GM23338 (cell line): ENCODE measurements around the gene CLEC3B.

ENCODE experiments used
- CTCF ChIP-seq, 2 experiments: fragments of 200-600 bp in 1 of 2; sonication (generic) in 1 of 2; conservative IDR thresholded peaks; 2 replicates each; pipeline versions ENCODE4 v1.5.1 to v1.6.1; 2016 to 2017; ENCODE audit warnings: antibody characterized with exemption in 2 of 2, low read depth in 2 of 2, mild to moderate bottlenecking in 2 of 2, moderate library complexity in 1 of 2
- EZH2phosphoT487 ChIP-seq: fragments of 200-600 bp; sonication (generic); IDR thresholded peaks from one replicate; pipeline ENCODE4 v1.8.1; 2018; ENCODE audit warnings: antibody characterized with exemption; ENCODE audit not compliant: unreplicated experiment
- POLR2AphosphoS5 ChIP-seq: IDR thresholded peaks from 2 replicates; pipeline ENCODE4 v1.6.1; 2016; ENCODE audit warnings: antibody characterized with exemption, low read depth
- REST ChIP-seq: IDR thresholded peaks from one replicate; pipeline ENCODE4 v1.6.1; 2018; ENCODE audit warnings: antibody characterized with exemption; ENCODE audit not compliant: unreplicated experiment
- STAT1 ChIP-seq: IDR thresholded peaks from one replicate; pipeline ENCODE4 v1.6.1; 2016; ENCODE audit warnings: antibody characterized with exemption; ENCODE audit not compliant: unreplicated experiment

DNA sequence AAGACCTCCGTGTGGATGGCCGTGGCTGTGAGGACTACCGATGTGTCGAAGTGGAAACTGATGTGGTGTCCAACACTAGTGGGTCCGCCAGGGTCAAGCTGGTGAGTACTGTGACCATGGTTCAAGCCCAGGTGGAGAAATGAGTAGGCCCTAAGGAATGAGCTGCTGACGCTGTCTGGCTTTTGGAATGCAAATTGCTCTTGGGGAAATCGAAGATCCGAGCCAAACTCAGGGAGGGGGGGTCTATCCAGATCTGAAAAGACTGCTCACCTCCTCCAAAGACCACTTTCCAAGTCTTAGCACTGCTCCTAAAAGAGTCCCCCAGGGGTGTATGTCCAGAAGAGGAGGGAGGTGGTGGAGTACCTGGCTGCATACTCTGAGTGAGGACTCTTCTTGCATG lies 37.0 kb upstream of the CLEC3B start:
- TF ChIP-seq POLR2AphosphoS5, result no peak
- TF ChIP-seq STAT1, result no peak
- TF ChIP-seq CTCF (conservative IDR thresholded peaks at IDR 0.05; ENCODE audit: low read depth in 2 of 2), result no peak
- no peak for TF ChIP-seq EZH2phosphoT487
- TF ChIP-seq REST, result no peak
